ENCODE results near the gene NADK. TPM values are rescaled to one million over a fixed set of nuclear protein-coding genes. Genes with fewer than 3 reads are reported as not detected.

The NADK gene
- total and polyA plus RNA-seq, 5 experiments from 2014 or later = 18.3 to 53.9 (median 25.4) TPM

DNA sequence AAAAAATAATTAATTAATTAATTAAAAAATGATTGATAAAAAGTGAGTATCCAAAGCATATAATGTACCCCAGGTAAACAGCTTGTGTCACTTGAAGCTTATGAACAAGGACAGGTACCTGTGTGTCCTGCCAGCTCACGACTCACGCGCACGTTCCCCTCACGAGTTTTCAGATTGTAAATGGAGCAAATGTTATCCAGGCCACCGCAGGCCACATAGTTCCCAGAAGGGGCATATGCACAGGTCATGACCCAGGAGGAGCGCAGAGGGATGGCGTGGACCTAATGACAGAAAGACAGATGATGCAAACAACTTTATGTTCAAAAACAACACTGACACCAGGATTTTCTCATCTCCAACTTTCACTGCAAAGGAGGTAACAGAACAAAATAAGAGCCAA, 26.0 kb upstream of the NADK start:
- Mint-ChIP-seq H3K4me3 (no peak overlapping the region), H3K36me3 (peaks cover 4 to 83% (median 6%) of the 10 kb centered on the region in 3 donors), H3K27me3 (no peaks in the 10 kb centered on the region), H3K9me3 (no peaks in the 10 kb centered on the region), H3K4me1 (peaks cover 7 to 39% (median 29%) of the 10 kb centered on the region in 4 donors), H3K27ac (peak overlapping the region in 4 of 10 donors; percentile 29 to 83 (median 58))
- DNase-seq (no peak), ATAC-seq (no peak)
- POLR2A ChIA-PET = no interaction called here

DNA sequence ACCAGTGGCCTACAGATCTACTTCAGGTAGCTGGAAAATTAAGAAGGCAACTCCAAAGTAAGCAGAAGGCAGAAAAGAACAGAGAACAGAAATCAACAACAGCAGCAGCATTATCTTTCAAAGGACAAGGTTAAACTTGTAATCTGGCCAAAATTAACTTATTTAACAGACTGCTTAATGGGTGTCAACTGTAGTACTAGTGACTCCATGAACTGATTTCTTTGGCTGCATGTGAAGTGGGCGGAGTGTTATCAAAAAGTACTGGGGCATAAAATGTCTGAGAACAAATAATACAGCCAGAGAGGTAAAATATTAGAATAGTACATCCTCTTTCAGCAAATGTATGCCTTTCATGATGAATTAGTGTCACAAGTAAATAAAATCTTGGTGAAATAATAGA, 24.6 kb upstream of the NADK start:
- H3K9me3 Mint-ChIP-seq = no peaks in the 10 kb centered on the region
- H3K27me3 Mint-ChIP-seq = no peaks in the 10 kb centered on the region
- POLR2A ChIA-PET = no interaction called here
- H3K4me3 Mint-ChIP-seq = no peak overlapping the region
- H3K36me3 Mint-ChIP-seq = peaks cover 4 to 86% (median 6%) of the 10 kb centered on the region in 3 donors
- peak overlapping the region in 7 of 10 donors; percentile 7 to 70 (median 47) for H3K27ac Mint-ChIP-seq
- no peak for ATAC-seq
- no peak for DNase-seq
- peaks cover 7 to 39% (median 31%) of the 10 kb centered on the region in 4 donors for H3K4me1 Mint-ChIP-seq

DNA sequence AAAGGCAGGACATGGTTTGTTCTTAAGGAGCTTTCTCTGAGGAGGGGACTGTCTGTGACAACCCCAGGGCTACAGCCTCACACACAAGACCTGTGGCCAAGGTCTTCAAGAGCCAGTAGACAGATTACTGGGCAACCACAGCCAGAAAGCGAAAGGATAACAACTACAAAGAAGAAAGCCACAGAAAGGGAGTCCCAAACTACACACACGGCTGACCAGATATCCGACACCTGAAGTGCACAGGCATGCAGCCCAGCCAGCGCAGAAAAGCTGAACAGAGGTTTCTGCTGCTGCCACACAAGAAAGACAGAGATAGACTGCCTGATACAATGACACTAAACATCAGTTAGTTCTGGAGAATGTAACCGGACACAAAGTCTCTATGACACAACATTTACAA, 21.4 kb upstream of the NADK start:
- POLR2A ChIA-PET = no interaction called here
- Mint-ChIP-seq H3K27ac (peak overlapping the region in 6 of 10 donors; percentile 4 to 73 (median 49)), H3K4me1 (peaks cover 12 to 44% (median 33%) of the 10 kb centered on the region in 4 donors), H3K4me3 (no peak overlapping the region), H3K27me3 (no peaks in the 10 kb centered on the region), H3K9me3 (no peaks in the 10 kb centered on the region), H3K36me3 (peaks cover 4 to 79% (median 6%) of the 10 kb centered on the region in 3 donors)
- ATAC-seq = no peak
- DNase-seq = no peak

DNA sequence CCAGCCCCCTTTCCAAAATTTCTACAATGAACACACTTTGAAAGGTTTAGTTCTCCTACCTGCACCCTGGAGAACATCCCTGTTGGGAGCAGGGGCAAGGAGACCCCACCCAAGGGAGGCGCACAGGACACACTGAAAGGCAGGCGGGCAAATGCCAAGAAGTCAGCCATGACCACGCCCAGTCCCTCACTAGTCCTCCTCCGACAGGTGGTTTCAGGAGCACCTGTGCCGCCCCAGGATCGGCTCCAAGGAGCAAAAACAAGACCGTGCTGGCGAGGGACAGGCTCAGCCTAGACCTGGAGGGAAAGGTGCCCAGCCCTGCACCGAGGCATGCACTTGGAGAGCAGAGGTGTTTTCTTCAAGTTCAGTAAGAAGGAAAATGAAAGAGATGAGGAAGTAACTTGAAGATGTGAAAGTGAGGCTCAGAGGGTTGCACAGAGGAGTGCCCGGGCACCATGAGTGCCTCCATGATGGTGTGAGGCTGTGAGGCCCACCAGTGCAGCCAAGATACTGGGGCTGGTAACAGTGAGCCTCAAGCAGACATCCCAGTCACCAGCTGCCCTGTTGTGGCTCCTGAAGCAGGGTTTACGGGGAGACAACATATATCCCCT, 19.6 kb upstream of the NADK start:
- Mint-ChIP-seq H3K36me3 (peaks cover 2 to 81% (median 2%) of the 10 kb centered on the region in 3 donors), H3K27ac (peak overlapping the region in 3 of 10 donors; percentile 31 to 38 (median 35)), H3K9me3 (no peaks in the 10 kb centered on the region), H3K4me3 (no peak overlapping the region), H3K27me3 (no peaks in the 10 kb centered on the region), H3K4me1 (peaks cover 14 to 40% (median 32%) of the 10 kb centered on the region in 4 donors)
- no peak for ATAC-seq
- no peak for DNase-seq
- POLR2A ChIA-PET = interaction anchor here (1.4 kb wide), 1 partner anchor 18 kb away, joined by 5 read pairs; no protein-coding TSS in a partner anchor

DNA sequence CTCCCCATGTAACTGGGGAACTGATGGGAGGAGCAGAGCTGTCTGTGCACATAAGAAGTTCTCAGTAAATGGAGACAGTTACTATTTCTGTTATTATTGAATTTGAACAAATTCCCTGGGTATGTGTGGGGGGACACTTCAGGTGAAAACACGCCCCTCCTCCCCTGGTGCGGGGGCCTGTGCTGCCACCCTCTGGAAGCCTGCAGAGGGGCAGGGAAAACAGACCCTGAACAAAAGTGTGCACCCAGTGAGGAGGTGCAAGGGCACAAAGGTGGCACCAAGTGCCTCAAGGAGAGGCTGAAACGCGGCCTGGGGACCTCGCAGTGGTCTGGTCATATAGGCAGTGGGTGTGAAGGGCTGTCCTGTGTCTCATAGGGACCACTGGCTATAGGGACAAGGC, 18.2 kb upstream of the NADK start:
- ATAC-seq = peak; percentile 66 to 73
- no peaks in the 10 kb centered on the region for H3K9me3 Mint-ChIP-seq
- peaks cover 0 to 81% (median under 1%) of the 10 kb centered on the region in 3 donors for H3K36me3 Mint-ChIP-seq
- no peaks in the 10 kb centered on the region for H3K27me3 Mint-ChIP-seq
- POLR2A ChIA-PET = interaction anchor here (1.6 kb wide), 1 partner anchor 112 kb away, joined by 3 read pairs; no protein-coding TSS in a partner anchor
- DNase-seq = peak in 6 of 10 donors; percentile 23 to 44 (median 36)
- H3K27ac Mint-ChIP-seq = peak overlapping the region in 9 of 10 donors; percentile 5 to 80 (median 46)
- no peak overlapping the region for H3K4me3 Mint-ChIP-seq
- H3K4me1 Mint-ChIP-seq = peaks cover 12 to 34% (median 22%) of the 10 kb centered on the region in 4 donors

DNA sequence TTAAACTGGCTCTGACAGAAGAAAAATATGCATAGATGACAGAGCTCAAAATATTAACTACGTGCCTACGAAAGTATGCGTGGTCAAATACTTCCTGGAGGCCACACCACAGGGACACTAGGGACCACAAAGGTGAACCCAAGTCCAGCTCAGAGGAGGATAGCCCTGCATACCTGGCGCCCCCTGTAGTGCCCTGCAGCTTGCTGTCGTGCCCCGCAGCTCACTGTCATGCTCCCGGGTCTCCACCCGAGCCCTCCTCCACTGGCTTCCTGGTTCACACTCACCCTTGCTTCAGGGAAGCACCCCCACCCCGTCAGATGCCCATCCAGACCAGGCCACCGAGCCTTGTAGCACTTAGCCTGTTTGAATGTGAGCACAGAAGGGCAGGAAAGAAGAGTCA, 16.7 kb upstream of the NADK start:
- no peak overlapping the region for H3K4me3 Mint-ChIP-seq
- no peaks in the 10 kb centered on the region for H3K27me3 Mint-ChIP-seq
- H3K9me3 Mint-ChIP-seq = no peaks in the 10 kb centered on the region
- DNase-seq = no peak
- no peak for ATAC-seq
- peak overlapping the region in 1 of 10 donors; percentile 25 for H3K27ac Mint-ChIP-seq
- POLR2A ChIA-PET = interaction anchor here (1.5 kb wide), 1 partner anchor 15 kb away, joined by 5 read pairs; no protein-coding TSS in a partner anchor
- peaks cover 0 to 83% (median 0%) of the 10 kb centered on the region in 3 donors for H3K36me3 Mint-ChIP-seq
- H3K4me1 Mint-ChIP-seq = peaks cover 11 to 21% (median 14%) of the 10 kb centered on the region in 4 donors

DNA sequence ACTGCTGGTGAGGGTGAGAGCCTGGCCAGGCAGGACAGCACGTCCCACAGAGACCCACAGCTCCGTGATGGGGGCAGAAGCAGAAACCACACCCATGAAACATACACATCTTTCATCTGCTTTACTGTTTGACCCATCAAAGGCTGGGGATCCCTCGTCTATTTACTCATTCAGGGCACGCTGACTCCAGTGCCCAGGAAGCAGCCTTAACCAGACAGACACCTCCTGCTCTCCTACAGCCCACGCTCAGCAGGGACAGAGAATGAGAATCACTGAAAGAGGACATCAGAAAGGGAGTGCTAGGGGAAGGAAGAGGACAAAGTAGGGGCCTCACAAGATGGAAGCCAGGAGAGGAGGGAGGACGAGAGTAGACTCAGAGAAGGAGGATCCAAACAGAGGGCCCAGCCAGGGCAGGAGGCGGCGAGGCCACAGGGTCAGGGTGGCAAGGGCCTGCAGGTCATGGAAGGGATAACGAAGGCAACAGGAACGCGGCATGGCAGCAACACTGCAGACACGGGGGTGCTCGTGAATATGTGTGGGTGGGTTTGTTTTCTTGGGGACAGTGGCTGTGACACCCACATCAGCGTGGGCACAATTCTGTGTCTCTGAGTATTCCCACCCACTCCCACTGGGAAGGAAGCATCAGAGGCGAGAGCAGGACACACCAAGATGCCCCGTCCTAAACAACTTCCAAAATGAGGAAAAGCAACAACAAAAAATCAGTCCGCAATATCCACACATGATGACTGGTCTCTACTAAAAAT, 15.4 kb upstream of the NADK start:
- ATAC-seq = no peak
- Mint-ChIP-seq H3K4me1 (peaks cover 9 to 14% (median 13%) of the 10 kb centered on the region in 4 donors), H3K9me3 (no peaks in the 10 kb centered on the region), H3K36me3 (peaks cover 0 to 84% (median 1%) of the 10 kb centered on the region in 3 donors), H3K27ac (peak overlapping the region in 8 of 10 donors; percentile 46 to 89 (median 61)), H3K27me3 (no peaks in the 10 kb centered on the region), H3K4me3 (no peak overlapping the region)
- POLR2A ChIA-PET = no interaction called here
- DNase-seq = no peak

DNA sequence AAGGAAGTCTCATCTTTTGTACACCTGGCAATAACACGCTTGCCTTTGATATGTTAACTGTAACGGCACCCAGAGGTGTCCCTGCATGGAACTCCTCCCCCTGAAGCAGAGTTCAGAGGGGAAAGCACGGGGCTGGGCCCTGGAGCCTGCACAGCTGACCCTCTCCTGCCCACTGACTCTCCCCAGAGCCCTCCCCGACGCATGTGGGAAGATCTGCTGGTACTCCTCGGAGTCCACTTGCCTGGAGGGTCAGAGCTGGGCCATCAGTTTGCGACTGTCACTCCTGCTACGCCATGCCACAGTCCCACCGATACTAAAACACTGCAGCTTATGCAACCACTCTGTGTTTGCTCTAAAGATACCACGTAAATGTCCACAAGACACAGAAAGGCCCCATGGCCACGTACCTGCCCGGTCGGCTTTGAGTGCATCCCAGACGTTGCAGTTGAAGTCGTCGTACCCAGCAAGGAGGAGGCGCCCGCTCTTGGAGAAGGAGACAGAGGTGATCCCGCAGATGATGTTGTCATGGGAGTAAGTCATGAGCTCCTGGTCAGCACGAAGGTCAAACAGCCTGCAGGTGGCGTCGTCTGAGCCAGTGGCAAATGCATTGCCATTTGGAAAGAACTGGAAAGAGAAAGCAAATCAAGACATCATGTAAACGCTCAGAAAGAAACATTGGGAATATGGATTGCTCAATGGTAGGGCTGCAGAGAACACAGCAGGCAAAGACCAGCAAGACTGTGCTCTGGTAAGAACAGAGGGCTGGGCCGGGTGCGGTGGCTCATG, 10.6 kb upstream of the NADK start:
- no peak overlapping the region for H3K4me3 Mint-ChIP-seq

DNA sequence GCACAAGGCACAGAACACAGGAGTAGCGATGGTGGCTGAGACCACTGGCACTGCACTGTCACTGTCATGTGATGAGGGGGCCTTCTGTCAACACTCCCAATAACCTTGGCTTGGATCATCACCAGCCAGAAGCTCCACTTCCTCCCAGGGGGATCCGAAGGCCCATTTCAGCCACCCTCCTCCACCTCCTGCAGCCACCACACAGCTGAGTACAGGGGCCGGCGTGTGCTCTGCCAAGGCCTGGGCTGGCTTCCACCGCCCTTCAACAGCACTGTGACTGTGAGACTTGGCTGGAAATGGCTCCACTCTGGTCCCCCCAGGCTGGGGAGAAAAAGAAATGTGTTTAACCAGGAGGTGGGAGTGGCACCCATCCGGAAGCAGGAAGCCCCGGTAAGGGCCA, 9.9 kb upstream of the NADK start:
- Mint-ChIP-seq H3K36me3 (peaks cover 6 to 83% (median 9%) of the 10 kb centered on the region in 3 donors), H3K27ac (no peak overlapping the region), H3K4me1 (peaks cover 3 to 10% (median 7%) of the 10 kb centered on the region in 4 donors), H3K4me3 (no peak overlapping the region), H3K9me3 (no peaks in the 10 kb centered on the region), H3K27me3 (no peaks in the 10 kb centered on the region)
- ATAC-seq = no peak
- POLR2A ChIA-PET = interaction anchor here (0.5 to 0.7 kb wide), 2 partner anchors 177 to 444 kb away, joined by 3 read pairs; no protein-coding TSS in a partner anchor
- no peak for DNase-seq

More for the DNA sequence above, 10.6 kb upstream of the NADK start:
- ATAC-seq (no peak), DNase-seq (no peak)
- Mint-ChIP-seq H3K36me3 (peaks cover 6 to 90% (median 9%) of the 10 kb centered on the region in 3 donors), H3K4me1 (peaks cover 4 to 7% (median 6%) of the 10 kb centered on the region in 4 donors), H3K9me3 (no peaks in the 10 kb centered on the region), H3K27ac (peak overlapping the region in 6 of 10 donors; percentile 52 to 84 (median 74)), H3K27me3 (no peaks in the 10 kb centered on the region)
- POLR2A ChIA-PET = interaction anchor here (0.5 to 0.8 kb wide), 2 partner anchors 111 to 178 kb away, joined by 3 read pairs; no protein-coding TSS in a partner anchor

DNA sequence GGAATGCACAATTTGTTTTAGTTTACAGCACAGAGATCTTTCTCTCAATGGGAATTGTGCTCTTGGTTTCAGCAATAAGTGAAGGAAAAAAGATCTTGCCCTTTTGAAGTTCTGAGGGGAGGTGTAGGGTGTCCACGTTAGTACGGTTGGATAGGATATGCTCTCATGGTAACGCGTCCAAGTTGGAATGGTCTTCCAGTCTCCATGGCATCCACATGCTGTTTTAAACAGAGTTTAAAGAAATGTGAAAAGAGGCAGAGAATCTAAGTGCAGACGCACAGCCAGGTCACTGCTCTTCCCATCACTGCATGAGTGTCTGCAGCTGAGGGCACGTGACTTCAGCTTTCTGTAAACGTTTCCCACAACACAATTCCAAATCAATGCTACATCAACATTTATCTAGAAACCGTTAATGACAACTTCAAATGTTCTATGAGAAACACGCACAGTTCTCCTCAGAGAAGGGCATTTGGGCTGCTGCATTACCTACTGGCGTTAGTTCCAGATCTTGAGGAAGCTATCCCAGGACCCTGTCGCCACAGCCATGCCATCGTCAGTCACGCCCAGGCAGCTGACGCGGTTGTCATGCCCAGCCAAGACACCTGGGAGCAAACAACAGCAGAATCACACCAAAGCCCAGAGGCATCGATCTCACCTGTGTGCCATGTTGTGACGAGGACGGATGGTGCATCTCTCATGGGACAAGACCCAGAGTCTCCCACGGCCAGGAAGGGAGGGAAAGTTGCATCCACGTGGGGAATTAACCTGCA, 8.8 kb upstream of the NADK start:
- ATAC-seq (no peak), DNase-seq (no peak)
- peaks cover 4 to 19% (median 12%) of the 10 kb centered on the region in 4 donors for H3K4me1 Mint-ChIP-seq
- H3K9me3 Mint-ChIP-seq = no peaks in the 10 kb centered on the region
- no peak overlapping the region for H3K4me3 Mint-ChIP-seq
- POLR2A ChIA-PET = interaction anchor here (0.7 kb wide), 1 partner anchor 1752 kb away, joined by 4 read pairs; no protein-coding TSS in a partner anchor
- peaks cover 6 to 72% (median 9%) of the 10 kb centered on the region in 3 donors for H3K36me3 Mint-ChIP-seq
- peak overlapping the region in 3 of 10 donors; percentile 27 to 48 (median 45) for H3K27ac Mint-ChIP-seq
- H3K27me3 Mint-ChIP-seq = no peaks in the 10 kb centered on the region

DNA sequence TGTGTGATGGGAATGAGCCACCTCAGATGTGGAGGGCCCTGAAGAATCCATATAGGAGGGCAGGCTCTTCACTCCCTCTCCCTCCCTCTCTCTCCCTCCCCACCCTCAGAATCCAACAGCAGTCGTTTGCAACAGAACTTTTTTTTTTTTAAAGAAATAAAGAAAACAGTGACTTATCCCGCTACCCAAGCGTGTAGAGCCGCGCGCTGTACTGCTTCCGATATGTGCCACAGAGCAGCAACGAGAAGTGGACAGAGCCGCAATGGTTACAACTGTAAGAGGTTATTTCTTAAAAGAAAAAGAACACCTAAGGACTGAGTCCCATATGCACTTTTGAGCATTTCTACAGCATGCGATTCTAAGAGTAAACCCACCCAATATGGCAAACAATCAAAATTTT, 7.4 kb upstream of the NADK start:
- H3K4me1 Mint-ChIP-seq = peaks cover 10 to 32% (median 25%) of the 10 kb centered on the region in 4 donors
- POLR2A ChIA-PET = no interaction called here
- no peak for DNase-seq
- peak overlapping the region in 3 of 10 donors; percentile 26 to 52 (median 46) for H3K27ac Mint-ChIP-seq
- no peaks in the 10 kb centered on the region for H3K27me3 Mint-ChIP-seq
- H3K9me3 Mint-ChIP-seq = no peaks in the 10 kb centered on the region
- H3K36me3 Mint-ChIP-seq = peaks cover 6 to 61% (median 9%) of the 10 kb centered on the region in 3 donors
- no peak for ATAC-seq
- no peak overlapping the region for H3K4me3 Mint-ChIP-seq

Data from naive thymus-derived CD8-positive, alpha-beta T cell (primary cell).